ENCODE measurements around the gene PKNOX2.

The PKNOX2 gene

DNA sequence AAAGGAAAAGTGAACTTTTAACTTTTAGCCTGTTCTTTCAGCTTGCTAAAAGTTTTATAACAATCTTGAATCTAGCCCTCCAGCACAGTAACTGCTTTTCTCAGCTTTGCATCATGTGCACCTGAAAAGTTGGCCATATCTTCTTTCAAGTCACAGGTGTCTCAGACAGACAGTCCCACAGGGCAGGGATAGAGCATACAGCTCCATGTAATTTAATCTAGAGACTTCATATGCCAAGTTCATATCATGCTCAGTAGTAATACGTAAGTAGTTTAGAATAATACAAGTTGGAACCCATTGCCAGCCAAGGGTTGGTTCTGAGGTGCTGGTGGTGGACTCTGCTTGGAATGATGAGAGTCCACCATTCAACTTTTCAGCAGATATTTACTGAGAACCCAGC, 68.6 kb downstream of the PKNOX2 start:
- H3K27me3 Mint-ChIP-seq (ENCODE audit: low read depth, poor library complexity): peaks cover 5% of the 10 kb centered on the region

DNA sequence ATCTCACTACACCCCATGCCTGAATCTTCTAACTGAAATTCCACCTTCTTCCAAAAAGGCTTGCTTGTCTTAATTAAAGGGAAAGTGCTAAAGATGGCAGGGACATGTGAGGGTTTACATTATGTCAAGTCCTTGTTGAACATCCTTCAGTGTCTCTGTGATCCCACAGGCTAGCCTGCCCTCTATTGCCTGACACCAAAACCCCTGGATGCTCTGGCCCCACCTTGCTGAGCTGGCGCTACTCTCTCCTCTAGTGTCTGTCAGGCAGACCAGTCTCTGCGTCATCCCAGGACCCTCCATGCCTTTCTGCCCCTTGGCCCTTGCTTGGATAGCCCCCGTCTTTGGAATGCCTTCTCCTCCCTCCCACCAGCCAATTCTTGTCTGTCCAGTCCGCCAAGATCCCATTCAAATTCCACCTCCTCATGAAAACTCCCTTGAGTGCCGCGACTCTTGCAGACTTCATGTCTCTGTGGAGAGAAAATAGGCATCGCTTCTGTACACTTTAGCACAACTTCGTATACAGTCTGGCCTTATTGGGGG, 69.3 kb downstream of the PKNOX2 start:
- Mint-ChIP-seq H3K36me3 (ENCODE audit: low read depth) (peaks cover 44% of the 10 kb centered on the region), H3K4me1 (peaks cover 53% of the 10 kb centered on the region), H3K27ac (peak overlapping the region; percentile 50), H3K4me3 (no peak overlapping the region), H3K9me3 (peaks cover 5% of the 10 kb centered on the region), H3K27me3 (ENCODE audit: low read depth, poor library complexity) (peaks cover 5% of the 10 kb centered on the region)
- no peak for DNase-seq
- TF ChIP-seq, protein P1, sequence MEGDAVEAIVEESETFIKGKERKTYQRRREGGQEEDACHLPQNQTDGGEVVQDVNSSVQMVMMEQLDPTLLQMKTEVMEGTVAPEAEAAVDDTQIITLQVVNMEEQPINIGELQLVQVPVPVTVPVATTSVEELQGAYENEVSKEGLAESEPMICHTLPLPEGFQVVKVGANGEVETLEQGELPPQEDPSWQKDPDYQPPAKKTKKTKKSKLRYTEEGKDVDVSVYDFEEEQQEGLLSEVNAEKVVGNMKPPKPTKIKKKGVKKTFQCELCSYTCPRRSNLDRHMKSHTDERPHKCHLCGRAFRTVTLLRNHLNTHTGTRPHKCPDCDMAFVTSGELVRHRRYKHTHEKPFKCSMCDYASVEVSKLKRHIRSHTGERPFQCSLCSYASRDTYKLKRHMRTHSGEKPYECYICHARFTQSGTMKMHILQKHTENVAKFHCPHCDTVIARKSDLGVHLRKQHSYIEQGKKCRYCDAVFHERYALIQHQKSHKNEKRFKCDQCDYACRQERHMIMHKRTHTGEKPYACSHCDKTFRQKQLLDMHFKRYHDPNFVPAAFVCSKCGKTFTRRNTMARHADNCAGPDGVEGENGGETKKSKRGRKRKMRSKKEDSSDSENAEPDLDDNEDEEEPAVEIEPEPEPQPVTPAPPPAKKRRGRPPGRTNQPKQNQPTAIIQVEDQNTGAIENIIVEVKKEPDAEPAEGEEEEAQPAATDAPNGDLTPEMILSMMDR (IDR thresholded peaks at IDR 0.05): no peak

More for the DNA sequence above, 68.6 kb downstream of the PKNOX2 start:
- H3K9me3 Mint-ChIP-seq: peaks cover 5% of the 10 kb centered on the region
- TF ChIP-seq, protein P1 (IDR thresholded peaks at IDR 0.05): no peak
- peaks cover 37% of the 10 kb centered on the region for H3K36me3 Mint-ChIP-seq (ENCODE audit: low read depth)
- no peak overlapping the region for H3K27ac Mint-ChIP-seq
- H3K4me1 Mint-ChIP-seq: peaks cover 53% of the 10 kb centered on the region
- no peak for DNase-seq
- no peak overlapping the region for H3K4me3 Mint-ChIP-seq

DNA sequence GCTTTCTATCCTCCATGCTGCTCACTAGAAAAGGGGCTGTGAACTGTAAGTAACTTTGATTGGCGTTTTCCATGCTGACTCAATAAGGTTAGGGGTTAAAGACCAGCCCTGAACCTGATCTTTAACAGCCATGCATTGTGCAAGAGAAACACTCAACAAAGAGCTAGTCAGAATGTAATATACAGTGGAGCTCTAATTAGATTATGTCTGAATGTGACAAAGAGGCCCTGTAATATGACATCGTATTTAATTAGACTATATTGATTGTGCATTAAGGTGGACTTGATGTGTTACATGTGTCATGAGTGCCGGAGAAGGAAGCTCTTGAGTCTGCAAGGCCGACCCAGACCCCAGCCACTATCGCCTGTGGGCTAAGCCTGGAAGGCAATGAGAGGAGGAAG, 70.5 kb downstream of the PKNOX2 start:
- no peak for DNase-seq
- Mint-ChIP-seq H3K4me1 (peaks cover 62% of the 10 kb centered on the region), H3K27ac (peak overlapping the region; percentile 50), H3K27me3 (ENCODE audit: low read depth, poor library complexity) (peaks cover 5% of the 10 kb centered on the region), H3K4me3 (no peak overlapping the region), H3K36me3 (ENCODE audit: low read depth) (peaks cover 57% of the 10 kb centered on the region), H3K9me3 (peaks cover 5% of the 10 kb centered on the region)
- TF ChIP-seq, protein P1 (IDR thresholded peaks at IDR 0.05): no peak

DNA sequence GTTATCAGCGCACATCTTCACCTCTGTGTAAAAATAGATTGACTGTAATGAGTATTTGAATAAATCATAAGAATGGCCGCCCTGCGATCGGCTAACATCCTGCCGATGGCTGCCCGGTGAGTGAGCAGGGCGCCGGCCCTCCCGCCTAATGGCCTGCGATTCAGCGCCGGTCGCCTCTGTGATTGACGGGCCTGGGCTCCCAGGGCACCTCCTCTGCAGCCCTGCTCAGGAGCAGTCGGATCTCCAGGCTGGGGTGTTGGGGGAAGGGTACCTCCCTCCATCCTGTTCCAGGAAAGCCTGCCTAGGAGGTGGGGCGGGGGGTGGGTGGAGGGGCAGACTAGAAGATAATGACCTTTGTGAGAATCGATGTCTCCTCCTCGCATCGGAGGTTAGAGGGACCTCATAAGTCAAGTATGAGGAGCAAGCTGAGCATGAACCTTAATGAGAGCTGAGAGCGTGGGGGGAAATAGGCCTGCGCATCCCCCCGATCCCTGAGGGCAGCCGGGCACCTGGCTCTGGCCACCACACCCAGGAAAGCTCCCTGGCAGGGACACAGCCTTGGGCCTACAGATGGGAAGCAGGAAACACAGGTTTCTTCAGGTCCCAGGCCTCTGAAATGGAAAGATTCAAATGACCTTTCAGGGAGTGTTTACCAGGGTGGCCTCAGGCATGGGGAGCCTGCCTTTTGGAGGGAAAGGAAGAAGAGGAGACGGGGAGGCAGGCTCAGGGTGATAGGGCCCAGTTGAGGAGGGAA, 71.7 kb downstream of the PKNOX2 start:
- H3K36me3 Mint-ChIP-seq (ENCODE audit: low read depth): peaks cover 66% of the 10 kb centered on the region

DNA sequence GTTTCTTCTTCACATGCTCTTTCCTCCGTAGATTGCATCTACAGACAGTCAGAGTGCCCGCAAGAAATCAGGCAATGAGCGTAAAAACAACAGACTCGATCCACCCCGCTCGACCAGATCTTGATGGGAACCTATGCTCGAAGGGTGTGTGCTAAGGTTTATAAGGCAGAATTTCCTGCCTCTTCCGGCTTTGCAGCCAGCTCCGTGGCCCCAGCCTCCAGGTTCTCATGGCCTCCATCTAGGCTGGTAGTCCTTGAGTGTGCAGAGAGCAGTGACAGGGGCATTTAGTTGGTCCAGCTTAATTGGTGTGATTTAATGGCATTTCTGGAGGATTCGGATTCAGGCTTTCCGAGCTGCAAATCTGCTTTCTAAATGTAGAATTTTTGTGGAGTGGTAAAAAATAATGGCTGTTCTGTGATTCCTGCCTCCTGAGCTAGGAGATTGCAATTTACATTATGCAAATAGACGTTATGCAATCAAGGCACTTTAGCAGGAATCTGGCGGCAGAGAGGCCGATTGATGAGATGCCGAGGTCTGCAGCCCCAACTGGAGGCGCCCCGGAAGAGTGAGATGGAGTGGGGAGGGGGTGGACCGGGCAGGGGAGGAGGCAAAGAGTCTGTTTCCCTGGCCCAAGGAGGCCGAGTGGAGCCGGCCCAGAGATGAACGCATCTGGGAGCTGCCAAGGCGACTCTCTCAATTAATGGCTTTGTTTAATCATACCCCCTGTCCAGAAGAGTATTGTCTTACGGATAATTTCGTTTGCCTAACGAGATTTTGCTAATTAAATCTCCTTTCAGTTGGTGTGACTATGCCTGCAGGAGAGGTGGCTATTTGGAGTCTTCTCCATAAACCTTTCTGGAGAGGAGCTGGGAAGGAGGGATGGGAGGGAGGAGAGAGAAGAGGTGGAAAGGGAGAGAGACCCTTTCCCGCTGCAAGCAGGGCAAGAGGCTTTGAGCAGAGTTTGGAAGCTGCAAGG, 75.3 kb downstream of the PKNOX2 start:
- H3K4me3 Mint-ChIP-seq: no peak overlapping the region
- peaks cover 5% of the 10 kb centered on the region for H3K27me3 Mint-ChIP-seq (ENCODE audit: low read depth, poor library complexity)
- H3K36me3 Mint-ChIP-seq (ENCODE audit: low read depth): peaks cover 95% of the 10 kb centered on the region

More for the DNA sequence above, 71.7 kb downstream of the PKNOX2 start:
- no peak for DNase-seq
- Mint-ChIP-seq H3K4me1 (peaks cover 69% of the 10 kb centered on the region), H3K27ac (peak overlapping the region; percentile 68), H3K4me3 (no peak overlapping the region), H3K9me3 (peaks cover 5% of the 10 kb centered on the region), H3K27me3 (ENCODE audit: low read depth, poor library complexity) (peaks cover 5% of the 10 kb centered on the region)
- TF ChIP-seq, protein P1 (IDR thresholded peaks at IDR 0.05): no peak

More for the DNA sequence above, 75.3 kb downstream of the PKNOX2 start:
- no peak for DNase-seq
- Mint-ChIP-seq H3K27ac (no peak overlapping the region), H3K4me1 (peaks cover 67% of the 10 kb centered on the region), H3K9me3 (peaks cover 5% of the 10 kb centered on the region)
- TF ChIP-seq, protein P1 (IDR thresholded peaks at IDR 0.05): no peak
